GM12878 (cell line): ENCODE measurements around the gene CTSS.

ENCODE experiments used
- EZH2 ChIP-seq: IDR thresholded peaks from 2 replicates; pipeline ENCODE4 v1.6.1; 2012; ENCODE audit warnings: low read depth, mild to moderate bottlenecking, control low read depth, inconsistent platforms, low read length, borderline replicate concordance; ENCODE audit not compliant: control insufficient read depth
- FOS ChIP-seq: IDR thresholded peaks from 3 replicates; pipeline ENCODE4 v1.6.1; 2011; ENCODE audit warnings: borderline replicate concordance; ENCODE audit not compliant: insufficient read length; ENCODE audit errors: extremely low read depth
- NFYB ChIP-seq: IDR thresholded peaks from 2 replicates; pipeline ENCODE4 v1.6.1; 2011; ENCODE audit warnings: low read depth, mild to moderate bottlenecking, low read length, improper control_type of control experiment, moderate library complexity; ENCODE audit not compliant: insufficient read depth
- SMARCA5 ChIP-seq: fragments of 450-650 bp; IDR thresholded peaks from 2 replicates; pipeline ENCODE4 v1.6.1; 2017; ENCODE audit warnings: mild to moderate bottlenecking
- STAT1 ChIP-seq: fragments of 450-650 bp; conservative IDR thresholded peaks from 2 replicates; pipeline ENCODE4 v1.6.1; 2014; ENCODE audit warnings: antibody characterized with exemption, mild to moderate bottlenecking

DNA sequence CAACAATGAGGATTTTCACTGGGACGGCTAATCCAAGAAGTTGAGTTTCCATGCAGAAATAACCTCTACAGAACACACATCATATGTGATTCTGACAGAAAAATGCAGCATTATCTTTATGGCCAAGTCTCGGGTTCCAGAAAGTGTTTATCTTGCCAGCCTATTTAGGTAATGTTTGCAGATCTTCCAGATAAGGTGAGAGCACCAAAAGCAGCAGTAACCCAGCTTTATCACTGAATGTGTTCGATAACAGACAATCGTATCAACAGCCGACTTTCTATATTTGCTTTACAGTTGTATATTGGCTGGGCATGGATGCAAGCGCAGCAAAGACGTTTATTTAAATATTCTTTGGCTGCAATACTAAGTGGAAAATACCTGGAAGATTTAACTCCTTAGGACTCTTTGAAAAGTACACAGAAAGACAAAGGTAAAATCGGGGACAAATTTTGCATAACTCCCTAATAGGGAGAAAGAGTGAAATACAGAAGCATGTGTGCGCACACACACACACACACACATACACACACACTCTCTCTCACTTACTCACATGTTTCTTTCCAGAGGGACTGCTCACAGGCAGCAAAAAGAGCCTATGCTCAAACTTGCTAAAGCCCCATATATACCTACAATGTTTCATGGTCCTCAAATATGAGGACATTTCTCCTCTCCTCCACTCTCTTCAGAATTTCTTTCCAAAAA is 45.5 kb upstream of the CTSS start:
- no peak for TF ChIP-seq SMARCA5
- no peak for TF ChIP-seq STAT1
- TF ChIP-seq EZH2: no peak
- no peak for TF ChIP-seq NFYB
- TF ChIP-seq FOS: no peak
